H1 (cell line): ENCODE measurements around the gene GBGT1.

Experiments used
- CREB1 ChIP-seq: IDR thresholded peaks from 2 replicates; pipeline ENCODE4 v1.6.1; 2012; ENCODE audit warnings: inconsistent platforms
- EP300 ChIP-seq, 2 experiments: IDR thresholded peaks; 1 replicate in 1 of 2; 2 replicates in 1 of 2; pipeline ENCODE4 v1.6.1; 2011 to 2012; ENCODE audit warnings: low read depth in 2 of 2, low read length in 2 of 2, mild to moderate bottlenecking in 2 of 2, borderline replicate concordance in 1 of 2, inconsistent platforms in 1 of 2, moderate library complexity in 1 of 2
- KDM5A ChIP-seq: fragments of 200-600 bp; IDR thresholded peaks from 2 replicates; pipeline ENCODE4 v1.7.1; 2012; ENCODE audit warnings: mild to moderate bottlenecking, low read length, inconsistent platforms, mixed read lengths
- POLR2A ChIP-seq, 2 experiments: IDR thresholded peaks; 1 replicate in 1 of 2; 2 replicates in 1 of 2; pipeline ENCODE4 v1.6.1; 2011; ENCODE audit warnings: low read depth in 2 of 2, low read length in 2 of 2, mild to moderate bottlenecking in 2 of 2; ENCODE audit errors: control extremely low read depth in 1 of 2
- POLR2AphosphoS5 ChIP-seq: IDR thresholded peaks from 2 replicates; pipeline ENCODE4 v1.6.1; 2011; ENCODE audit warnings: low read depth, low read length
- RBBP5 ChIP-seq: IDR thresholded peaks from 2 replicates; pipeline ENCODE4 v1.7.1; 2012; ENCODE audit warnings: low read depth, mild to moderate bottlenecking, inconsistent platforms, low read length, moderate library complexity, borderline replicate concordance
- SAP30 ChIP-seq: fragments of 300-600 bp; sonication (generic); IDR thresholded peaks from 2 replicates; pipeline ENCODE4 v1.7.1; 2012; ENCODE audit warnings: low read length, moderate library complexity, mild to moderate bottlenecking, inconsistent platforms; ENCODE audit not compliant: insufficient read depth, insufficient replicate concordance
- SP1 ChIP-seq: IDR thresholded peaks from 2 replicates; pipeline ENCODE4 v1.6.1; 2011; ENCODE audit warnings: low read depth, low read length
- TBP ChIP-seq: IDR thresholded peaks from 2 replicates; pipeline ENCODE4 v1.6.1; 2011; ENCODE audit warnings: low read depth, low read length, improper control_type of control experiment
- TCF12 ChIP-seq: IDR thresholded peaks from 2 replicates; pipeline ENCODE4 v1.6.1; 2011; ENCODE audit warnings: low read depth, mild to moderate bottlenecking, low read length
- TF ChIP-seq, protein P1 (sequence below), 3 experiments: IDR thresholded peaks; 1 replicate in 2 of 3; 2 replicates in 1 of 3; pipeline versions ENCODE4 v1.5.1 to v1.6.1; 2011; ENCODE audit warnings: low read length in 3 of 3, mild to moderate bottlenecking in 3 of 3, inconsistent platforms in 2 of 3, low read depth in 1 of 3, moderate library complexity in 1 of 3; ENCODE audit not compliant: insufficient read depth in 1 of 3; ENCODE audit errors: control extremely low read depth in 1 of 3
- TF ChIP-seq, protein P2 (sequence below): fragments of 300-600 bp; sonication (generic); IDR thresholded peaks from 2 replicates; pipeline ENCODE4 v1.7.1; 2012; ENCODE audit warnings: low read length, moderate library complexity, mild to moderate bottlenecking, inconsistent platforms; ENCODE audit not compliant: insufficient replicate concordance

DNA sequence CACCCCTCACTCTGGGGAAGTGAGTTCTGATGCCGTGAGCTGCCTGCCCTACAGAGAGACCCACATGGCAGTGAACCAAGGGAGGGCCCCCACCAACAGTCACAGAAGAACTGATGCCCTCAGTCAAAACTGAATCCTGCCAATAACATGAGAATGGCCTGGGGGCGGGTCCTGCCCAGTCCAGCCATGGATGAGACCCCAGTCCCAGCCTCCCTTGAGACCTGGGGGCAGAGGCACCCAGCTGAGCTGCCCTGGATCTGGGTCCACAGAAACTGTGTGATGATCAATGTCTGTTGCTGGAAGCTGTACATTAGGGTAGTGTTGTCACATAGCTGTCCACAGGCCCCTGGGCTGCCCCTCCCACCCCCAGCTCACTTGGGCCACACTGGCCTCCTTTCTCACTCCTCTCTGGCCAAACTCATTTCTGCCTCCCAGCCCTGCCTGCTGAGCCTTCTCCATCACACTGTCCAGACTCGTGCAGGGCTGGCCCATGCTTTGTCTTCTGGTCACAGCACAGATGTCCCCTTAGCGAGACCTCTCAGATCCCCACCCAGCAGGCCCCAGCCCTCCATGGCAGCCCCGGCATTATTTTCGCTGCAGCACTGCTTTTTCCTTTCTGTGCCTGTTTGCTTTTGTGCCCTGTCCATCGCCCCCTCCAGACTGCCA, 16.8 kb downstream of the GBGT1 start:
- TF ChIP-seq, protein P1, sequence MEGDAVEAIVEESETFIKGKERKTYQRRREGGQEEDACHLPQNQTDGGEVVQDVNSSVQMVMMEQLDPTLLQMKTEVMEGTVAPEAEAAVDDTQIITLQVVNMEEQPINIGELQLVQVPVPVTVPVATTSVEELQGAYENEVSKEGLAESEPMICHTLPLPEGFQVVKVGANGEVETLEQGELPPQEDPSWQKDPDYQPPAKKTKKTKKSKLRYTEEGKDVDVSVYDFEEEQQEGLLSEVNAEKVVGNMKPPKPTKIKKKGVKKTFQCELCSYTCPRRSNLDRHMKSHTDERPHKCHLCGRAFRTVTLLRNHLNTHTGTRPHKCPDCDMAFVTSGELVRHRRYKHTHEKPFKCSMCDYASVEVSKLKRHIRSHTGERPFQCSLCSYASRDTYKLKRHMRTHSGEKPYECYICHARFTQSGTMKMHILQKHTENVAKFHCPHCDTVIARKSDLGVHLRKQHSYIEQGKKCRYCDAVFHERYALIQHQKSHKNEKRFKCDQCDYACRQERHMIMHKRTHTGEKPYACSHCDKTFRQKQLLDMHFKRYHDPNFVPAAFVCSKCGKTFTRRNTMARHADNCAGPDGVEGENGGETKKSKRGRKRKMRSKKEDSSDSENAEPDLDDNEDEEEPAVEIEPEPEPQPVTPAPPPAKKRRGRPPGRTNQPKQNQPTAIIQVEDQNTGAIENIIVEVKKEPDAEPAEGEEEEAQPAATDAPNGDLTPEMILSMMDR (IDR thresholded peaks at IDR 0.05; ENCODE audit: control extremely low read depth in 1 of 3, insufficient read depth in 1 of 3, low read depth in 1 of 3, low read length in 3 of 3) = no peak
- TF ChIP-seq, protein P2, sequence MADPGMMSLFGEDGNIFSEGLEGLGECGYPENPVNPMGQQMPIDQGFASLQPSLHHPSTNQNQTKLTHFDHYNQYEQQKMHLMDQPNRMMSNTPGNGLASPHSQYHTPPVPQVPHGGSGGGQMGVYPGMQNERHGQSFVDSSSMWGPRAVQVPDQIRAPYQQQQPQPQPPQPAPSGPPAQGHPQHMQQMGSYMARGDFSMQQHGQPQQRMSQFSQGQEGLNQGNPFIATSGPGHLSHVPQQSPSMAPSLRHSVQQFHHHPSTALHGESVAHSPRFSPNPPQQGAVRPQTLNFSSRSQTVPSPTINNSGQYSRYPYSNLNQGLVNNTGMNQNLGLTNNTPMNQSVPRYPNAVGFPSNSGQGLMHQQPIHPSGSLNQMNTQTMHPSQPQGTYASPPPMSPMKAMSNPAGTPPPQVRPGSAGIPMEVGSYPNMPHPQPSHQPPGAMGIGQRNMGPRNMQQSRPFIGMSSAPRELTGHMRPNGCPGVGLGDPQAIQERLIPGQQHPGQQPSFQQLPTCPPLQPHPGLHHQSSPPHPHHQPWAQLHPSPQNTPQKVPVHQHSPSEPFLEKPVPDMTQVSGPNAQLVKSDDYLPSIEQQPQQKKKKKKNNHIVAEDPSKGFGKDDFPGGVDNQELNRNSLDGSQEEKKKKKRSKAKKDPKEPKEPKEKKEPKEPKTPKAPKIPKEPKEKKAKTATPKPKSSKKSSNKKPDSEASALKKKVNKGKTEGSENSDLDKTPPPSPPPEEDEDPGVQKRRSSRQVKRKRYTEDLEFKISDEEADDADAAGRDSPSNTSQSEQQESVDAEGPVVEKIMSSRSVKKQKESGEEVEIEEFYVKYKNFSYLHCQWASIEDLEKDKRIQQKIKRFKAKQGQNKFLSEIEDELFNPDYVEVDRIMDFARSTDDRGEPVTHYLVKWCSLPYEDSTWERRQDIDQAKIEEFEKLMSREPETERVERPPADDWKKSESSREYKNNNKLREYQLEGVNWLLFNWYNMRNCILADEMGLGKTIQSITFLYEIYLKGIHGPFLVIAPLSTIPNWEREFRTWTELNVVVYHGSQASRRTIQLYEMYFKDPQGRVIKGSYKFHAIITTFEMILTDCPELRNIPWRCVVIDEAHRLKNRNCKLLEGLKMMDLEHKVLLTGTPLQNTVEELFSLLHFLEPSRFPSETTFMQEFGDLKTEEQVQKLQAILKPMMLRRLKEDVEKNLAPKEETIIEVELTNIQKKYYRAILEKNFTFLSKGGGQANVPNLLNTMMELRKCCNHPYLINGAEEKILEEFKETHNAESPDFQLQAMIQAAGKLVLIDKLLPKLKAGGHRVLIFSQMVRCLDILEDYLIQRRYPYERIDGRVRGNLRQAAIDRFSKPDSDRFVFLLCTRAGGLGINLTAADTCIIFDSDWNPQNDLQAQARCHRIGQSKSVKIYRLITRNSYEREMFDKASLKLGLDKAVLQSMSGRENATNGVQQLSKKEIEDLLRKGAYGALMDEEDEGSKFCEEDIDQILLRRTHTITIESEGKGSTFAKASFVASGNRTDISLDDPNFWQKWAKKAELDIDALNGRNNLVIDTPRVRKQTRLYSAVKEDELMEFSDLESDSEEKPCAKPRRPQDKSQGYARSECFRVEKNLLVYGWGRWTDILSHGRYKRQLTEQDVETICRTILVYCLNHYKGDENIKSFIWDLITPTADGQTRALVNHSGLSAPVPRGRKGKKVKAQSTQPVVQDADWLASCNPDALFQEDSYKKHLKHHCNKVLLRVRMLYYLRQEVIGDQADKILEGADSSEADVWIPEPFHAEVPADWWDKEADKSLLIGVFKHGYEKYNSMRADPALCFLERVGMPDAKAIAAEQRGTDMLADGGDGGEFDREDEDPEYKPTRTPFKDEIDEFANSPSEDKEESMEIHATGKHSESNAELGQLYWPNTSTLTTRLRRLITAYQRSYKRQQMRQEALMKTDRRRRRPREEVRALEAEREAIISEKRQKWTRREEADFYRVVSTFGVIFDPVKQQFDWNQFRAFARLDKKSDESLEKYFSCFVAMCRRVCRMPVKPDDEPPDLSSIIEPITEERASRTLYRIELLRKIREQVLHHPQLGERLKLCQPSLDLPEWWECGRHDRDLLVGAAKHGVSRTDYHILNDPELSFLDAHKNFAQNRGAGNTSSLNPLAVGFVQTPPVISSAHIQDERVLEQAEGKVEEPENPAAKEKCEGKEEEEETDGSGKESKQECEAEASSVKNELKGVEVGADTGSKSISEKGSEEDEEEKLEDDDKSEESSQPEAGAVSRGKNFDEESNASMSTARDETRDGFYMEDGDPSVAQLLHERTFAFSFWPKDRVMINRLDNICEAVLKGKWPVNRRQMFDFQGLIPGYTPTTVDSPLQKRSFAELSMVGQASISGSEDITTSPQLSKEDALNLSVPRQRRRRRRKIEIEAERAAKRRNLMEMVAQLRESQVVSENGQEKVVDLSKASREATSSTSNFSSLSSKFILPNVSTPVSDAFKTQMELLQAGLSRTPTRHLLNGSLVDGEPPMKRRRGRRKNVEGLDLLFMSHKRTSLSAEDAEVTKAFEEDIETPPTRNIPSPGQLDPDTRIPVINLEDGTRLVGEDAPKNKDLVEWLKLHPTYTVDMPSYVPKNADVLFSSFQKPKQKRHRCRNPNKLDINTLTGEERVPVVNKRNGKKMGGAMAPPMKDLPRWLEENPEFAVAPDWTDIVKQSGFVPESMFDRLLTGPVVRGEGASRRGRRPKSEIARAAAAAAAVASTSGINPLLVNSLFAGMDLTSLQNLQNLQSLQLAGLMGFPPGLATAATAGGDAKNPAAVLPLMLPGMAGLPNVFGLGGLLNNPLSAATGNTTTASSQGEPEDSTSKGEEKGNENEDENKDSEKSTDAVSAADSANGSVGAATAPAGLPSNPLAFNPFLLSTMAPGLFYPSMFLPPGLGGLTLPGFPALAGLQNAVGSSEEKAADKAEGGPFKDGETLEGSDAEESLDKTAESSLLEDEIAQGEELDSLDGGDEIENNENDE = no peak
- no peak for TF ChIP-seq SAP30
- TF ChIP-seq SP1 = no peak
- TF ChIP-seq RBBP5 = no peak
- no peak for TF ChIP-seq TCF12
- no peak for TF ChIP-seq EP300 (IDR thresholded peaks at IDR 0.05; ENCODE audit: borderline replicate concordance in 1 of 2, low read depth in 2 of 2, low read length in 2 of 2)
- no peak for TF ChIP-seq POLR2AphosphoS5
- TF ChIP-seq TBP = no peak
- no peak for TF ChIP-seq POLR2A (IDR thresholded peaks at IDR 0.05; ENCODE audit: control extremely low read depth in 1 of 2, low read depth in 2 of 2, low read length in 2 of 2)
- no peak for TF ChIP-seq KDM5A
- no peak for TF ChIP-seq CREB1
